Heart left ventricle (tissue), 16 donors: Measurements from ENCODE around the gene TCFL5. TPM values are rescaled to one million over a fixed set of nuclear protein-coding genes. Genes with fewer than 3 reads are reported as not detected.

Source experiments
- ATAC-seq, 4 donors: fragments of 200-7000 bp; cut with Tn5 transposase; one replicate each; pipeline ENCODE4 v1.9.1; 2020 to 2022; ENCODE audit warnings: moderate library complexity in 4 of 4, mild to moderate bottlenecking in 3 of 4, moderate number of reproducible peaks in 1 of 4
- DNase-seq, 5 donors: peaks; one replicate each; pipeline ENCODE4 v3.0.0-alpha.2; 2020
- H3K27ac ChIP-seq, 12 donors: fragments of 200-600 bp; sonication (generic) in 4 of 12; one replicate each; pipeline versions ENCODE4 v1.5.0 to v1.8.0; 2016 to 2022; ENCODE audit warnings: mild to moderate bottlenecking in 2 of 12
- H3K27me3 ChIP-seq, 9 donors: fragments of 200-600 bp; sonication (generic) in 2 of 9; one replicate each; pipeline versions ENCODE4 v1.5.1 to v1.8.0; 2016 to 2022; ENCODE audit warnings: mild to moderate bottlenecking in 3 of 9
- H3K36me3 ChIP-seq, 9 donors: fragments of 200-600 bp; sonication (generic) in 2 of 9; one replicate each; pipeline versions ENCODE4 v1.5.0 to v1.8.0; 2018 to 2022; ENCODE audit warnings: mild to moderate bottlenecking in 2 of 9
- H3K4me1 ChIP-seq, 12 donors: fragments of 200-600 bp; sonication (generic) in 4 of 12; one replicate each; pipeline versions ENCODE4 v1.5.0 to v1.8.0; 2016 to 2022; ENCODE audit warnings: mild to moderate bottlenecking in 3 of 12
- H3K4me3 ChIP-seq, 12 donors: fragments of 200-600 bp; sonication (generic) in 4 of 12; one replicate each; pipeline versions ENCODE4 v1.5.0 to v1.8.0; 2017 to 2022; ENCODE audit warnings: mild to moderate bottlenecking in 9 of 12, moderate library complexity in 4 of 12
- H3K9me3 ChIP-seq, 12 donors: fragments of 200-600 bp; sonication (generic) in 4 of 12; one replicate each; pipeline versions ENCODE4 v1.5.0 to v1.8.0; 2016 to 2022; ENCODE audit warnings: mild to moderate bottlenecking in 1 of 12
- POLR2A ChIP-seq, 2 donors: fragments of 450-650 bp; IDR thresholded peaks; one replicate each; pipeline ENCODE4 v1.6.1; 2017; ENCODE audit warnings: antibody characterized with exemption in 2 of 2, mild to moderate bottlenecking in 2 of 2, moderate library complexity in 2 of 2
- WGBS, 4 donors: extraction: QIAGEN DNeasy Blood & Tissue Kit in 2 of 4; methylation state at CpG; one replicate each; pipeline versions ENCODE4 v1.1.5 to v1.1.7; 2013 to 2018; 5-methylcytosine and 5-hydroxymethylcytosine counted together
- intact Hi-C, 10 donors: fragments of 100-400 bp; cut with DNase I; formaldehyde crosslinking; loops; one replicate each; pipeline versions ENCODE4 v1.11.1 to v1.14.2; 2022
- polyA plus RNA-seq, 2 donors: library from polyadenylated mRNA; stranded (reverse); fragments of 200-250 nt; gene quantifications; one replicate each; pipeline ENCODE4 v1.2.3, GENCODE V29; 2013
- total RNA-seq, 9 donors: library from RNA; depleted of rRNA in 2 of 9; stranded (reverse); fragments of >200 nt in 2 of 9; fragmentation: NEBNext Ultra II Directional in 3 of 9; extraction: Animal tissue kit (Norgen Biotek cat#: 25700) in 3 of 9; gene quantifications; one replicate each; pipeline versions ENCODE4 v1.1.0 to v1.2.4, GENCODE V29; 2016 to 2023
- TF ChIP-seq, protein P1 (sequence below), 12 donors: fragments of 200-600 bp; sonication (generic) in 4 of 12; IDR thresholded peaks; one replicate each; pipeline versions ENCODE4 v1.5.0 to v1.8.0; 2018 to 2022; ENCODE audit warnings: antibody characterized with exemption in 12 of 12, mild to moderate bottlenecking in 5 of 12
- donor health status: ischemic (EF 13 %, LVEDD 7.1; RV severe dilation, severe dysfunction).
- donor health status: healthy with polysubstance abuse.
- donor health status: DM: no; HTN: yes; CAD: no.
- donor health status: DM: no; HTN: no; CAD: no.
- donor health status: ischemic (EF 25% LVEDD 6.9; RV normal size, moderate dysfunction).
- donor health status: ischemic (EF 25% LVEDD 5.7; RV mildly dilated, moderate dysfunction).
- donor health status: healthy.
- donor health status: DM: yes; HTN: yes; CAD: no.
- donor health status: ischemic (EF 35%, LVEDD 5.7; RV mildly dilated, moderate dysfunction).
- donor health status: nonischemic (EF 11% LVEDD 7.7; RV severe dilation, severe dysfunction).
- donor health status: DM: yes; HTN: yes; CAD: no.
- donor health status: PGD.
- donor health status: ischemic (EF 29% LVEDD 5.4; RV normal size, mild dysfunction).
- donor health status: nonischemic (EF 23%, LVEDD 6.1; RV moderate dilation, normal function).

Gene TCFL5
- total and polyA plus RNA-seq, 11 donors = 2.5 to 8.2 (median 5.9) TPM

DNA sequence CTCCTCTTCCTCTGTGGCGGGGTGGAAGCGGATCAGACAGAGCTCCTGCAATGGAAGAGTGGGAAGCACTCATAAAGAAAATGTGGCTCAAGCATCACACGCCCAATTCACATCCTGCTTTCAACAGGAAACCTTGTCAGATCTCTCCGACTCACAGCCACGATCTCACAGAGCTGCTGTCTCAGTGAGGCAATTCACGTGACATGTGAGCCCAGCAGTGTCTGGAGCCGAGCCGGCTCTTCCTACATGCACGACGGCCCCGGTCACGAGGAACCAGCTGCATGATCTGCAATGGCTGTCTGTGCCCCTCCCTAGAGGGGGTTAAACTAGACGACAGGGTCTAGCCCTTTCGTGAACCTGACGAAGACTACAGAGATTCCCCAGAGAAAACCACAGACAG lies 29.5 kb upstream of the TCFL5 start:
- WGBS, 4 donors = 68 to 77% (median 73%) methylated on average over 14 to 15 of the region's 15 CpGs
- no peak overlapping the region for H3K4me3 ChIP-seq
- no peak for TF ChIP-seq POLR2A (IDR thresholded peaks at IDR 0.05)
- TF ChIP-seq, protein P1, sequence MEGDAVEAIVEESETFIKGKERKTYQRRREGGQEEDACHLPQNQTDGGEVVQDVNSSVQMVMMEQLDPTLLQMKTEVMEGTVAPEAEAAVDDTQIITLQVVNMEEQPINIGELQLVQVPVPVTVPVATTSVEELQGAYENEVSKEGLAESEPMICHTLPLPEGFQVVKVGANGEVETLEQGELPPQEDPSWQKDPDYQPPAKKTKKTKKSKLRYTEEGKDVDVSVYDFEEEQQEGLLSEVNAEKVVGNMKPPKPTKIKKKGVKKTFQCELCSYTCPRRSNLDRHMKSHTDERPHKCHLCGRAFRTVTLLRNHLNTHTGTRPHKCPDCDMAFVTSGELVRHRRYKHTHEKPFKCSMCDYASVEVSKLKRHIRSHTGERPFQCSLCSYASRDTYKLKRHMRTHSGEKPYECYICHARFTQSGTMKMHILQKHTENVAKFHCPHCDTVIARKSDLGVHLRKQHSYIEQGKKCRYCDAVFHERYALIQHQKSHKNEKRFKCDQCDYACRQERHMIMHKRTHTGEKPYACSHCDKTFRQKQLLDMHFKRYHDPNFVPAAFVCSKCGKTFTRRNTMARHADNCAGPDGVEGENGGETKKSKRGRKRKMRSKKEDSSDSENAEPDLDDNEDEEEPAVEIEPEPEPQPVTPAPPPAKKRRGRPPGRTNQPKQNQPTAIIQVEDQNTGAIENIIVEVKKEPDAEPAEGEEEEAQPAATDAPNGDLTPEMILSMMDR (IDR thresholded peaks at IDR 0.05) = no peak
- ATAC-seq = no peak
- no peaks in the 10 kb centered on the region for H3K27me3 ChIP-seq
- H3K4me1 ChIP-seq = peaks cover 0 to 11% (median 2%) of the 10 kb centered on the region in 12 donors
- intact Hi-C loops = no loop called here
- H3K36me3 ChIP-seq = peaks cover 10 to 100% (median 92%) of the 10 kb centered on the region in 9 donors
- H3K27ac ChIP-seq = no peak overlapping the region
- DNase-seq = no peak
- no peaks in the 10 kb centered on the region for H3K9me3 ChIP-seq

DNA sequence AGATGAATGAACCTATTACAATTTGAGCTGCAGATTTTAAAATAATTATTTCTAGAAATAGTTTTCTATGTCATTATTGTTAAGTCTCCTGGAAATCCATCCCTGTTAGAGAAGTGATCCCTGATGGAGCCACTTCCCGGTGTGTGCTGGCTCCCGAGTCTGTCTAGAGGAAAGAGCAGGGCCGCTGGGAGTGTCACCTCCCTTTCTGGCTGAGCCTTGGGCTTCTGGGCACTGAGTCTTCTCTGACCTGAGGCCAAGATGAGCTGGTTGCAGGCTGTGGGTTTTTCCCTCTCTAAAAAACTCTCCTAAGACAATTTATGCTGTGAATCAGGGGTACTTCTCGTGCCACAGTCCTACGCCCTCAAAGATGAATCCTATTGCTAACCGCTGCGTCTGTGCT lies 28.8 kb upstream of the TCFL5 start:
- no peak for TF ChIP-seq POLR2A (IDR thresholded peaks at IDR 0.05)
- TF ChIP-seq, protein P1 (IDR thresholded peaks at IDR 0.05) = no peak
- no peak overlapping the region for H3K27ac ChIP-seq
- no peaks in the 10 kb centered on the region for H3K9me3 ChIP-seq
- intact Hi-C loops = no loop called here
- DNase-seq (no peak), ATAC-seq (no peak)
- no peaks in the 10 kb centered on the region for H3K27me3 ChIP-seq
- no peak overlapping the region for H3K4me3 ChIP-seq
- H3K4me1 ChIP-seq = peaks cover 0 to 11% (median 2%) of the 10 kb centered on the region in 12 donors
- peaks cover 10 to 100% (median 91%) of the 10 kb centered on the region in 9 donors for H3K36me3 ChIP-seq
- 81 to 86% (median 85%) methylated on average over 7 of the region's 7 CpGs for WGBS, 4 donors

DNA sequence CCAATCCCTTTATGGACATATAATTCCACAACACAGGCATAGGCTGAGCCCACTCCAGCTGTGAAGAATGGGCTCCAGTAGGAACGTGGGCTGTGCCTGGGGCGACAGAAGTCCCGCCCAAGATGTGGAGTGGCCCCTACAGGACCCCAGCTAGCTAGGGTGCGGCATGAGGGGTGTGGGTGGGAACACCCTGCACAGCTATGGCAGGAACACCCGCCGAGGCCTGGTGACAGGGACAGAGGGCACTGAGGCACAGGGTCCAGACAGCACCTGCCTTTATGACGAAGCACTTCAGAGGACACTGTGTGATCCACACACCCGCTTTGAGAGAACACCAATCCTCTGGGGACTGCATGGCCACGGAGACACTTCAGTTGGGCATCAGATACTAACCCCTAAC lies 28.2 kb upstream of the TCFL5 start:
- Histone ChIP-seq H3K4me1 (peaks cover 0 to 11% (median 2%) of the 10 kb centered on the region in 12 donors), H3K27me3 (no peaks in the 10 kb centered on the region), H3K9me3 (no peaks in the 10 kb centered on the region), H3K36me3 (peaks cover 10 to 96% (median 86%) of the 10 kb centered on the region in 9 donors), H3K4me3 (no peak overlapping the region), H3K27ac (no peak overlapping the region)
- 89 to 90% (median 90%) methylated on average over 8 to 9 of the region's 9 CpGs for WGBS, 4 donors
- TF ChIP-seq, protein P1 (IDR thresholded peaks at IDR 0.05) = no peak
- TF ChIP-seq POLR2A (IDR thresholded peaks at IDR 0.05) = no peak
- DNase-seq = no peak
- intact Hi-C loops = no loop called here
- no peak for ATAC-seq

DNA sequence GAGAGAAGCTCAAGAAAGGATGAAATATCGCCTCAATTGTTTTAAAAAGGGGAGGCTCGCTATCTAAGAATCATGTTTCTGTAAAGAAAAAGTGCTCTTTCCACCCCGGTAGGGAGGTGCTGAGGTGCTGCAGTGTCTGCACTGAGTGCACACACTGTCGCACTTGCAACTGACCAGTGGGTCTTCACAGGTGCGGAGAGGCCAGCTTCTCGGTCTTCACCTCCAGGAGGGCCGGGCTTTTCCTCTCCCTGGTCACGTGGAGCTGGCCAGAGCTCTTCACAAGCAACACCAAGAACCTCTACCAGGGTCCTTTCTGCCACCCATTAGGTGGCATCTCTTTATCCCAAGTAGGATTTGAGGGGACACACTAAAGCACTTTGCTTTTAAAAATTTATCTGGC lies 27.8 kb upstream of the TCFL5 start:
- no peak overlapping the region for H3K4me3 ChIP-seq
- H3K36me3 ChIP-seq = peaks cover 10 to 91% (median 82%) of the 10 kb centered on the region in 9 donors
- H3K27me3 ChIP-seq = no peaks in the 10 kb centered on the region
- TF ChIP-seq, protein P1 (IDR thresholded peaks at IDR 0.05) = no peak
- TF ChIP-seq POLR2A (IDR thresholded peaks at IDR 0.05) = no peak
- no peak for ATAC-seq
- DNase-seq = no peak
- H3K4me1 ChIP-seq = peaks cover 0 to 11% (median 2%) of the 10 kb centered on the region in 12 donors
- no peaks in the 10 kb centered on the region for H3K9me3 ChIP-seq
- 83 to 93% (median 88%) methylated on average over 8 of the region's 8 CpGs for WGBS, 4 donors
- intact Hi-C loops = no loop called here
- no peak overlapping the region for H3K27ac ChIP-seq
